ENCODE data around the gene LEFTY1. TPM values are rescaled to one million over a fixed set of nuclear protein-coding genes. Genes with fewer than 3 reads are reported as not detected.

Gene LEFTY1
- total and polyA plus RNA-seq, 9 of the 15 experiments (the other 6 are each of a cell fraction or from before 2014, with no cell fraction given): 0.07 to 0.24 (median 0.17) TPM; not detected in 5

GRCh38 chr1:225923692-225924555 lies 35.0 kb upstream of the LEFTY1 start, which contains the start of gene PYCR2 (continued):
- peak in 1 of 2 experiments; percentile 99; a peak in 2 of 4 replicates for TF ChIP-seq ZNF639 (CRISPR knock-in tag; conservative IDR thresholded peaks at IDR 0.05 in 1 of 2, IDR thresholded peaks at IDR 0.05 in 1 of 2)
- TF ChIP-seq, protein P1, sequence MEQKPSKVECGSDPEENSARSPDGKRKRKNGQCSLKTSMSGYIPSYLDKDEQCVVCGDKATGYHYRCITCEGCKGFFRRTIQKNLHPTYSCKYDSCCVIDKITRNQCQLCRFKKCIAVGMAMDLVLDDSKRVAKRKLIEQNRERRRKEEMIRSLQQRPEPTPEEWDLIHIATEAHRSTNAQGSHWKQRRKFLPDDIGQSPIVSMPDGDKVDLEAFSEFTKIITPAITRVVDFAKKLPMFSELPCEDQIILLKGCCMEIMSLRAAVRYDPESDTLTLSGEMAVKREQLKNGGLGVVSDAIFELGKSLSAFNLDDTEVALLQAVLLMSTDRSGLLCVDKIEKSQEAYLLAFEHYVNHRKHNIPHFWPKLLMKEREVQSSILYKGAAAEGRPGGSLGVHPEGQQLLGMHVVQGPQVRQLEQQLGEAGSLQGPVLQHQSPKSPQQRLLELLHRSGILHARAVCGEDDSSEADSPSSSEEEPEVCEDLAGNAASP (IDR thresholded peaks at IDR 0.05): no peak
- TF ChIP-seq NBN (IDR thresholded peaks at IDR 0.05; ENCODE audit: low read depth): no peak; the same call in 1 of the 2 replicates
- no peak for TF ChIP-seq NR2C1 (IDR thresholded peaks at IDR 0.05)
- TF ChIP-seq NR2C1 (tag; IDR thresholded peaks at IDR 0.05): no peak
- TF ChIP-seq REST (IDR thresholded peaks at IDR 0.05; ENCODE audit: borderline replicate concordance): peak; percentile 87
- peak; percentile 74; the same call in 1 of the 2 replicates for TF ChIP-seq REST (CRISPR knock-in tag; IDR thresholded peaks at IDR 0.05; ENCODE audit: low read depth)
- no peak for TF ChIP-seq MEIS2 (IDR thresholded peaks at IDR 0.05; ENCODE audit: partially characterized antibody)
- TF ChIP-seq ZNF764 (CRISPR knock-in tag; IDR thresholded peaks at IDR 0.05; ENCODE audit: low read depth): no peak
- TF ChIP-seq ZNF24 (IDR thresholded peaks at IDR 0.05): 0 out of 2 replicates have a peak, but pooled peaks have one; percentile 38
- TF ChIP-seq, protein P2, sequence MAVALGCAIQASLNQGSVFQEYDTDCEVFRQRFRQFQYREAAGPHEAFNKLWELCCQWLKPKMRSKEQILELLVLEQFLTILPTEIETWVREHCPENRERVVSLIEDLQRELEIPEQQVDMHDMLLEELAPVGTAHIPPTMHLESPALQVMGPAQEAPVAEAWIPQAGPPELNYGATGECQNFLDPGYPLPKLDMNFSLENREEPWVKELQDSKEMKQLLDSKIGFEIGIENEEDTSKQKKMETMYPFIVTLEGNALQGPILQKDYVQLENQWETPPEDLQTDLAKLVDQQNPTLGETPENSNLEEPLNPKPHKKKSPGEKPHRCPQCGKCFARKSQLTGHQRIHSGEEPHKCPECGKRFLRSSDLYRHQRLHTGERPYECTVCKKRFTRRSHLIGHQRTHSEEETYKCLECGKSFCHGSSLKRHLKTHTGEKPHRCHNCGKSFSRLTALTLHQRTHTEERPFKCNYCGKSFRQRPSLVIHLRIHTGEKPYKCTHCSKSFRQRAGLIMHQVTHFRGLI (CRISPR knock-in tag; IDR thresholded peaks at IDR 0.05): 0 out of 2 replicates have a peak, but pooled peaks have one; percentile 54
- TF ChIP-seq ZKSCAN8 (CRISPR knock-in tag; IDR thresholded peaks at IDR 0.05): no peak
- TF ChIP-seq THRAP3 (IDR thresholded peaks at IDR 0.05; ENCODE audit: borderline replicate concordance): no peak
- TF ChIP-seq MECOM (CRISPR knock-in tag; IDR thresholded peaks at IDR 0.05): no peak

Data from K562 (cell line).